SU-DHL-6 (cell line): ENCODE results near the gene GNAS.

ENCODE experiments used
- H2AFZ ChIP-seq: fragments of 200-600 bp; sonication (generic); 2 replicates; pipeline ENCODE4 v1.6.1; 2014; ENCODE audit warnings: low read depth, mild to moderate bottlenecking, moderate library complexity, mixed read lengths, antibody characterized with exemption, low read length; ENCODE audit not compliant: severe bottlenecking
- H3F3A ChIP-seq: fragments of 200-600 bp; shearing (Covaris generic); 2 replicates; pipeline ENCODE4 v1.6.0; 2016; ENCODE audit warnings: antibody characterized with exemption, mild to moderate bottlenecking; ENCODE audit not compliant: insufficient read depth
- H3K27ac ChIP-seq: fragments of 200-600 bp; sonication (generic); 2 replicates; pipeline ENCODE4 v1.5.1; 2016; ENCODE audit warnings: low read depth, mild to moderate bottlenecking, low read length, moderate library complexity, mixed read lengths
- H3K27me3 ChIP-seq: fragments of 200-600 bp; sonication (generic), shearing (Covaris generic); 2 replicates; pipeline ENCODE4 v1.6.0; 2014; ENCODE audit warnings: mild to moderate bottlenecking, low read length
- H3K36me3 ChIP-seq: fragments of 200-600 bp; sonication (generic); 2 replicates; pipeline ENCODE4 v1.6.1; 2014; ENCODE audit warnings: mild to moderate bottlenecking, low read length, mixed read lengths
- H3K4me2 ChIP-seq: fragments of 300-600, 200-600 bp; shearing (Covaris generic), sonication (generic); 2 replicates; pipeline ENCODE4 v1.6.0; 2014; ENCODE audit warnings: low read length, low read depth, mild to moderate bottlenecking; ENCODE audit not compliant: poor library complexity, severe bottlenecking
- H3K4me3 ChIP-seq: fragments of 200-600 bp; sonication (generic); 2 replicates; pipeline ENCODE4 v1.5.1; 2014; ENCODE audit warnings: antibody characterized with exemption, low read length, mild to moderate bottlenecking, mixed read lengths; ENCODE audit not compliant: insufficient read depth, poor library complexity, severe bottlenecking
- H3K79me2 ChIP-seq: fragments of 200-600 bp; sonication (generic); 2 replicates; pipeline ENCODE4 v1.6.1; 2014; ENCODE audit warnings: mild to moderate bottlenecking, low read length, moderate library complexity; ENCODE audit not compliant: insufficient read depth
- H3K9ac ChIP-seq: fragments of 200-600 bp; sonication (generic); 2 replicates; pipeline ENCODE4 v1.7.0; 2014; ENCODE audit warnings: mild to moderate bottlenecking, low read length
- H3K9me2 ChIP-seq: fragments of 200-600 bp; sonication (generic); replicated peaks from 2 replicates; pipeline ENCODE4 v1.6.1; 2014; ENCODE audit warnings: low read length; ENCODE audit not compliant: insufficient read depth
- H3K9me3 ChIP-seq: fragments of 200-600 bp; sonication (generic); 2 replicates; pipeline ENCODE4 v1.6.1; 2014; ENCODE audit warnings: low read length, mixed read lengths; ENCODE audit not compliant: insufficient read depth
- H4K20me1 ChIP-seq: fragments of 200-600 bp; sonication (generic); 2 replicates; pipeline ENCODE4 v1.6.1; 2014; ENCODE audit warnings: low read depth, mild to moderate bottlenecking, antibody characterized with exemption, low read length, moderate library complexity, mixed read lengths
- EZH2phosphoT487 ChIP-seq: fragments of 200-600 bp; sonication (generic), shearing (Covaris generic); conservative IDR thresholded peaks from 2 replicates; pipeline ENCODE4 v1.6.1; 2018; ENCODE audit warnings: mild to moderate bottlenecking, antibody characterized with exemption, low read length, moderate library complexity, mixed read lengths
- TF ChIP-seq, protein P1 (sequence below): fragments of 200-600 bp; sonication (generic); IDR thresholded peaks from one replicate; pipeline ENCODE4 v1.5.1; 2017; ENCODE audit warnings: antibody characterized with exemption, mild to moderate bottlenecking, low read length, moderate library complexity; ENCODE audit not compliant: insufficient read depth, poor library complexity, severe bottlenecking

The GNAS gene

DNA sequence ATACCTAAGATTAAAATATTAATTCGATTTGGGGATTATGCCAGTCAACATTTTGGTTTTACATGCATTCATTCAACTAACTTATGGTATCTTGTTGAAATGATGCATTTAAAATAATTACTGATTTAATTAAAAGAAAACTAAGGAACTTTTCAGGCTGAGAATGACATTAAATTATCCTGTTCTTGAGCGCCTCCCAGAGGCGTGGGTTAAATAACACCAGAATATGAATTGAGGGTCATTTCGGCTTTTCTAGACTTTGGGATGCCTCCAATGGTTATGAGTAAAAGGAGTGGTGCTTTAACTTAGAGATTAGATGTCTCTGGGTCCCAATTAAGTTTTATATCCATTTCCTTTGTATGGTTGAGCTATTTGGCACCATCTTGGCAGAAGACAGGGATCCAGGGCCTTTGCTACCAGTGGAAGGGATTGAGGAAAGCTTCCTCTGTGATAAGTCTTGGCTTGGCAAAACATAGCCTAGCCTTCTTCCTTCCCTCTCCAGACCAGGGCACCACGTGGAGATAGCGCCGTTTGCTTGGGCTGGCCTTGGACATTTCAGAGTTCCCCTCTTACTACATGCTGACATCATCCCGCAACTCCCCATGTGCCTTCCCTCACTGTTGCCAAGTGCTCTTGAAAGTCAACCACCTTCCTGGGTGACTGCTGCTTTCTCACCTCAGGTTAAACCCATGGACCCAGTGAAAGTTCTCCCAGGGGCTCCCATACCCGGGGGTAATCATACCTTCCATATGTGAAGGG, 28.7 kb downstream of the GNAS start:
- Histone ChIP-seq H3K79me2 (no peaks in the 10 kb centered on the region), H3K36me3 (no peaks in the 10 kb centered on the region), H3K9me2 (no peaks in the 10 kb centered on the region), H4K20me1 (no peaks in the 10 kb centered on the region), H3K27me3 (no peaks in the 10 kb centered on the region), H3K27ac (no peak overlapping the region), H3K9ac (no peak overlapping the region), H3K9me3 (no peaks in the 10 kb centered on the region), H3K4me3 (no peak overlapping the region), H3K4me2 (no peak overlapping the region), H2AFZ (no peak overlapping the region), H3F3A (no peaks in the 10 kb centered on the region)
- TF ChIP-seq, protein P1, sequence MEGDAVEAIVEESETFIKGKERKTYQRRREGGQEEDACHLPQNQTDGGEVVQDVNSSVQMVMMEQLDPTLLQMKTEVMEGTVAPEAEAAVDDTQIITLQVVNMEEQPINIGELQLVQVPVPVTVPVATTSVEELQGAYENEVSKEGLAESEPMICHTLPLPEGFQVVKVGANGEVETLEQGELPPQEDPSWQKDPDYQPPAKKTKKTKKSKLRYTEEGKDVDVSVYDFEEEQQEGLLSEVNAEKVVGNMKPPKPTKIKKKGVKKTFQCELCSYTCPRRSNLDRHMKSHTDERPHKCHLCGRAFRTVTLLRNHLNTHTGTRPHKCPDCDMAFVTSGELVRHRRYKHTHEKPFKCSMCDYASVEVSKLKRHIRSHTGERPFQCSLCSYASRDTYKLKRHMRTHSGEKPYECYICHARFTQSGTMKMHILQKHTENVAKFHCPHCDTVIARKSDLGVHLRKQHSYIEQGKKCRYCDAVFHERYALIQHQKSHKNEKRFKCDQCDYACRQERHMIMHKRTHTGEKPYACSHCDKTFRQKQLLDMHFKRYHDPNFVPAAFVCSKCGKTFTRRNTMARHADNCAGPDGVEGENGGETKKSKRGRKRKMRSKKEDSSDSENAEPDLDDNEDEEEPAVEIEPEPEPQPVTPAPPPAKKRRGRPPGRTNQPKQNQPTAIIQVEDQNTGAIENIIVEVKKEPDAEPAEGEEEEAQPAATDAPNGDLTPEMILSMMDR = peak; percentile 39
- TF ChIP-seq EZH2phosphoT487 = no peak

DNA sequence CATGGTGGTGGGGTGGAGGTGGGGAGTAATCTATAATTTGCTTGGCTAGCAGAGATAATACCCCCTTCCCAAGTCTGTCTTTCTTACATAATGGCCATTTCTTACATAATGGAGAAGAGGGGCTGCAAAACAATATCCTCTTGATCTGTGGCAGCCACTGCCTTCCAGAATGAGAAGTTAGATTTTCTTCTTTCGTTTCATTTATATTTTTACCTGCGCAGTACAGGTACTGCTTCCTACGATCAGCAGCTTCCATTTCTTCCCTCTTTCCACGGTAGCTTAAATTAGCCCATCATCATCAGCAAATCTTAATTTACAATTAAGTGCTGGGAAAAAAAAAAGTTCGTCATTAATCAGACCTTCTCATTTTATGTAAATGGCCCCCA, 30.2 kb downstream of the GNAS start:
- Histone ChIP-seq H3K4me2 (no peak overlapping the region), H3K36me3 (no peaks in the 10 kb centered on the region), H3K9me3 (no peaks in the 10 kb centered on the region), H3K79me2 (no peaks in the 10 kb centered on the region), H3K9me2 (no peaks in the 10 kb centered on the region), H4K20me1 (no peaks in the 10 kb centered on the region), H3K27ac (no peak overlapping the region), H3K9ac (no peak overlapping the region), H3F3A (peaks cover 8% of the 10 kb centered on the region; the same call in 1 of the 2 replicates), H3K4me3 (no peak overlapping the region), H2AFZ (no peak overlapping the region), H3K27me3 (no peaks in the 10 kb centered on the region)
- TF ChIP-seq, protein P1 = no peak
- TF ChIP-seq EZH2phosphoT487 = no peak

GRCh38 chr20:58883241-58883691, 30.8 kb downstream of the GNAS start:
- Histone ChIP-seq H3K36me3 (no peaks in the 10 kb centered on the region), H4K20me1 (no peaks in the 10 kb centered on the region), H3K4me2 (no peak overlapping the region), H3K9me3 (no peaks in the 10 kb centered on the region), H3F3A (peaks cover 8% of the 10 kb centered on the region; the same call in 1 of the 2 replicates), H3K4me3 (no peak overlapping the region), H2AFZ (no peak overlapping the region), H3K9ac (no peak overlapping the region), H3K9me2 (no peaks in the 10 kb centered on the region), H3K79me2 (no peaks in the 10 kb centered on the region), H3K27me3 (no peaks in the 10 kb centered on the region), H3K27ac (no peak overlapping the region)
- no peak for TF ChIP-seq EZH2phosphoT487
- TF ChIP-seq, protein P1 = no peak
